Mesenchymal stem cell (in vitro differentiated cells and primary cell): ENCODE results near the gene CCDC50.

Experiments used
- DNase-seq: peaks from one replicate; pipeline ENCODE4 v3.0.0-alpha.2; 2013
- H2AFZ ChIP-seq: one replicate; pipeline ENCODE4 v1.6.1; 2013; ENCODE audit warnings: low read depth, mild to moderate bottlenecking, control low read depth, inconsistent platforms, low read length, moderate library complexity
- H2AK5ac ChIP-seq: 2 replicates; pipeline ENCODE4 v1.6.1; 2013; ENCODE audit warnings: low read length, moderate library complexity, mild to moderate bottlenecking, inconsistent platforms; ENCODE audit not compliant: severe bottlenecking
- H2BK120ac ChIP-seq: one replicate; pipeline ENCODE4 v1.6.1; 2013; ENCODE audit warnings: low read depth, mild to moderate bottlenecking, inconsistent platforms, low read length, moderate library complexity
- H2BK12ac ChIP-seq, 2 experiments: one replicate each; pipeline ENCODE4 v1.6.1; 2013; ENCODE audit warnings: inconsistent platforms in 2 of 2, low read length in 2 of 2, mild to moderate bottlenecking in 2 of 2, moderate library complexity in 2 of 2, control low read depth in 1 of 2
- H2BK15ac ChIP-seq: one replicate; pipeline ENCODE4 v1.6.1; 2013; ENCODE audit warnings: mild to moderate bottlenecking, low read depth, inconsistent platforms; ENCODE audit not compliant: poor library complexity, severe bottlenecking
- H2BK5ac ChIP-seq: 2 replicates; pipeline ENCODE4 v1.6.1; 2013; ENCODE audit warnings: low read depth, mild to moderate bottlenecking, low read length, control low read depth, inconsistent platforms; ENCODE audit not compliant: poor library complexity, severe bottlenecking
- H3K14ac ChIP-seq, 2 experiments: one replicate each; pipeline ENCODE4 v1.6.1; 2013; ENCODE audit warnings: inconsistent platforms in 2 of 2, low read length in 2 of 2, control low read depth in 1 of 2, mild to moderate bottlenecking in 1 of 2, moderate library complexity in 1 of 2
- H3K18ac ChIP-seq, 2 experiments: one replicate each; pipeline ENCODE4 v1.6.1; 2013; ENCODE audit warnings: inconsistent platforms in 2 of 2, low read length in 2 of 2, control low read depth in 1 of 2, low read depth in 1 of 2, mild to moderate bottlenecking in 1 of 2
- H3K23ac ChIP-seq, 2 experiments: one replicate each; pipeline ENCODE4 v1.6.1; 2013; ENCODE audit warnings: inconsistent platforms in 2 of 2, low read length in 2 of 2, mild to moderate bottlenecking in 2 of 2, moderate library complexity in 2 of 2, control low read depth in 1 of 2
- H3K27ac ChIP-seq: 2 replicates; pipeline ENCODE4 v1.5.1; 2013; ENCODE audit warnings: mild to moderate bottlenecking, moderate library complexity, low read length, control low read depth, inconsistent platforms; ENCODE audit not compliant: poor library complexity, severe bottlenecking
- H3K27me3 ChIP-seq, 2 experiments: 2 replicates each; pipeline versions ENCODE4 v1.6.1 to v1.7.0; 2013; ENCODE audit warnings: low read length in 2 of 2, mild to moderate bottlenecking in 2 of 2, moderate library complexity in 2 of 2, control low read depth in 1 of 2, inconsistent platforms in 1 of 2; ENCODE audit not compliant: control insufficient read depth in 1 of 2, insufficient read depth in 1 of 2
- H3K36me3 ChIP-seq, 2 experiments: 2 replicates each; pipeline versions ENCODE4 v1.6.1 to v1.7.0; 2013; ENCODE audit warnings: low read length in 2 of 2, control low read depth in 1 of 2, inconsistent platforms in 1 of 2, low read depth in 1 of 2, mild to moderate bottlenecking in 1 of 2; ENCODE audit not compliant: insufficient read depth in 2 of 2, control insufficient read depth in 1 of 2
- H3K4ac ChIP-seq, 2 experiments: one replicate each; pipeline ENCODE4 v1.6.1; 2013; ENCODE audit warnings: inconsistent platforms in 2 of 2, low read length in 2 of 2, mild to moderate bottlenecking in 2 of 2, moderate library complexity in 2 of 2, control low read depth in 1 of 2, low read depth in 1 of 2
- H3K4me1 ChIP-seq: 2 replicates; pipeline ENCODE4 v1.6.1; 2013; ENCODE audit warnings: low read depth, low read length, control low read depth; ENCODE audit not compliant: control insufficient read depth, insufficient read depth
- H3K4me2 ChIP-seq: 2 replicates; pipeline ENCODE4 v1.6.1; 2013; ENCODE audit warnings: low read length, mild to moderate bottlenecking, inconsistent platforms; ENCODE audit not compliant: poor library complexity, severe bottlenecking
- H3K4me3 ChIP-seq, 2 experiments: 2 replicates each; pipeline versions ENCODE4 v1.5.1 to v1.7.0; 2013; ENCODE audit warnings: low read length in 2 of 2, mild to moderate bottlenecking in 2 of 2, control low read depth in 1 of 2, low read depth in 1 of 2; ENCODE audit not compliant: insufficient read depth in 1 of 2
- H3K79me1 ChIP-seq: replicated peaks from 2 replicates; pipeline ENCODE4 v1.6.1; 2013; ENCODE audit warnings: mild to moderate bottlenecking, control low read depth, low read length, inconsistent platforms; ENCODE audit not compliant: poor library complexity, severe bottlenecking
- H3K9ac ChIP-seq: 2 replicates; pipeline ENCODE4 v1.7.0; 2013; ENCODE audit warnings: mild to moderate bottlenecking, low read length, moderate library complexity
- H3K9me3 ChIP-seq: 2 replicates; pipeline ENCODE4 v1.7.0; 2013; ENCODE audit warnings: mild to moderate bottlenecking, low read length; ENCODE audit not compliant: control insufficient read depth
- H4K8ac ChIP-seq: one replicate; pipeline ENCODE4 v1.6.1; 2013; ENCODE audit warnings: inconsistent platforms, mild to moderate bottlenecking, low read length, moderate library complexity
- H4K91ac ChIP-seq: one replicate; pipeline ENCODE4 v1.6.1; 2013; ENCODE audit warnings: mild to moderate bottlenecking, low read length, inconsistent platforms
- WGBS: methylation state at CpG from one replicate; pipeline ENCODE4 v1.1.7; 2013; ENCODE audit warnings: mixed read lengths; 5-methylcytosine and 5-hydroxymethylcytosine counted together

CCDC50 gene

DNA sequence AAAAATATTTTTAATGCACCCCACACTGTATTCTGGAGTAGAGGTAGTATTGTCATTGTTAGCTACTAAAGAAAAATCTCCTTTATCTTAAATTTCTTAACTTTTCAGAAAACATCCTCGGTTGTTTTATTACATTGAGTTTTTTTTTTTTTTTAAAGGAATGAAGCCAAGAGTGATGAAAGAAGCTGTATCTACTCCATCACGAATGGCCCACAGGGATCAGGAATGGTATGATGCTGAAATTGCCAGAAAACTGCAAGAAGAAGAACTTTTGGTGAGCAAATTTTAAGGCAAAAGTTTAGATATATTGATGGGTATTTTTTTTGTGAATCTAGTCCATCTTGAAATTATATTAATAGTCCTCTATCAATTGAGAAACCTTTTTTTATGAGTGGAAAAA is 50.8 kb downstream of the CCDC50 start:
- Histone ChIP-seq H2BK120ac (no peak overlapping the region), H3K23ac (no peak overlapping the region), H2BK15ac (no peak overlapping the region), H3K27ac (no peak overlapping the region), H4K91ac (no peak overlapping the region), H2AK5ac (no peak overlapping the region), H4K8ac (no peak overlapping the region), H3K79me1 (peaks cover 12% of the 10 kb centered on the region), H3K4ac (no peak overlapping the region), H3K4me3 (no peak overlapping the region), H3K9me3 (no peaks in the 10 kb centered on the region), H2BK12ac (no peak overlapping the region), H3K27me3 (no peaks in the 10 kb centered on the region), H2AFZ (no peak overlapping the region), H3K36me3 (peaks cover 5 to 63% of the 10 kb centered on the region in 2 experiments), H3K18ac (no peak overlapping the region), H3K4me2 (no peak overlapping the region), H3K14ac (no peak overlapping the region), H3K4me1 (no peaks in the 10 kb centered on the region), H3K9ac (peak overlapping the region; percentile 61), H2BK5ac (no peak overlapping the region)
- DNase-seq, result no peak
- WGBS, result 50% methylated on average over 2 of the region's 2 CpGs

DNA sequence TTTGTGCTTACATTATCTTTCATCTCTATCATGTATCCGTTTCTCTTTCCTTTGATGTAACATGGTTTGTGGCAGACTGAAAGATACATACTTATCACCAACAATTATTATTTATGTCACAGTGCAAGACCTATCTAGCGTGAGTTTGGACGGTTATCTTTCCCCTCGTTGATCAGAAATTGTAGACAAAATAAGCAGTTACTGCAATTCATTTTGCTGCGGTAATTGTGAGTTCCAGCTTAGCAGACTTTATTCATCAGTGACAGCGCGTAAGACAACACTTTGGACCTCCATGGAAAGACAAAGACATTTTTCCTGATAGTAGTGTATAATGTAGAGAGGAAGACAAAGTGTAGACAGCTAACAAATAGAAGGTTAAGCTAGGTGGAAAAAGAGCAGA is 52.1 kb downstream of the CCDC50 start:
- H2BK15ac ChIP-seq, result no peak overlapping the region
- H2BK5ac ChIP-seq, result no peak overlapping the region
- H3K27ac ChIP-seq, result no peak overlapping the region
- WGBS, result 98% methylated on average over 7 of the region's 7 CpGs
- peaks cover 11% of the 10 kb centered on the region for H3K79me1 ChIP-seq
- DNase-seq, result no peak
- H3K27me3 ChIP-seq, result no peaks in the 10 kb centered on the region
- no peak overlapping the region for H2BK12ac ChIP-seq
- H2AK5ac ChIP-seq, result no peak overlapping the region
- H2BK120ac ChIP-seq, result no peak overlapping the region
- no peak overlapping the region for H3K4me3 ChIP-seq
- no peak overlapping the region for H3K14ac ChIP-seq
- no peak overlapping the region for H4K91ac ChIP-seq
- H3K9ac ChIP-seq, result no peak overlapping the region
- no peak overlapping the region for H4K8ac ChIP-seq
- H2AFZ ChIP-seq, result no peak overlapping the region
- H3K4me1 ChIP-seq, result no peaks in the 10 kb centered on the region
- H3K18ac ChIP-seq, result no peak overlapping the region
- H3K4me2 ChIP-seq, result no peak overlapping the region
- no peak overlapping the region for H3K4ac ChIP-seq
- H3K23ac ChIP-seq, result no peak overlapping the region
- no peaks in the 10 kb centered on the region for H3K9me3 ChIP-seq
- peaks cover 2 to 51% of the 10 kb centered on the region in 2 experiments for H3K36me3 ChIP-seq

DNA sequence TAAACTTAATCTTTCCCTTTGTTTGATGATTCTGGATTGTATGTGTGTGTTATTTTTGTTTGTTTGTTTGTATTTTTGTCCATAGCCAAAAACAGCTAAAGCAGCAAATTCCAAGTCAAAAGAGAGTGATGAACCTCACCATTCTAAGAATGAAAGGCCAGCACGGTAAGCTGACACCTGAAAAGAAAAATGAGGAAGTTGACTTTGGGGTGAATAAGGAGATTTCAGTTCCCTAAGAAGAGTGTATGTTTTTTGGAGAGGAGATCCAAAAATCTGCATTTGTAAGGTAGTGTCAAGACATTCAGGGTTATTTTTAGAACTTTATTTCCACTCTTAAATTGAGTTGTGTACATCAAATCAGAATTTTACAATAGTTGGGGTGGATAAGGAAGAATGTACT is 53.5 kb downstream of the CCDC50 start:
- Histone ChIP-seq H3K27me3 (no peaks in the 10 kb centered on the region), H3K4me3 (no peak overlapping the region), H4K8ac (no peak overlapping the region), H3K4me2 (no peak overlapping the region), H3K79me1 (peaks cover 12% of the 10 kb centered on the region), H2BK120ac (no peak overlapping the region), H3K4me1 (no peaks in the 10 kb centered on the region), H4K91ac (no peak overlapping the region), H3K9me3 (no peaks in the 10 kb centered on the region), H3K14ac (no peak overlapping the region), H3K36me3 (peaks cover 3 to 59% of the 10 kb centered on the region in 2 experiments), H2BK12ac (no peak overlapping the region), H3K18ac (no peak overlapping the region), H2BK5ac (no peak overlapping the region), H2AFZ (no peak overlapping the region), H2BK15ac (no peak overlapping the region), H3K4ac (no peak overlapping the region), H3K27ac (peak overlapping the region; percentile 48), H3K23ac (no peak overlapping the region), H2AK5ac (no peak overlapping the region), H3K9ac (no peak overlapping the region)
- WGBS, result 62% methylated on average over 1 of the region's 1 CpG
- no peak for DNase-seq

DNA sequence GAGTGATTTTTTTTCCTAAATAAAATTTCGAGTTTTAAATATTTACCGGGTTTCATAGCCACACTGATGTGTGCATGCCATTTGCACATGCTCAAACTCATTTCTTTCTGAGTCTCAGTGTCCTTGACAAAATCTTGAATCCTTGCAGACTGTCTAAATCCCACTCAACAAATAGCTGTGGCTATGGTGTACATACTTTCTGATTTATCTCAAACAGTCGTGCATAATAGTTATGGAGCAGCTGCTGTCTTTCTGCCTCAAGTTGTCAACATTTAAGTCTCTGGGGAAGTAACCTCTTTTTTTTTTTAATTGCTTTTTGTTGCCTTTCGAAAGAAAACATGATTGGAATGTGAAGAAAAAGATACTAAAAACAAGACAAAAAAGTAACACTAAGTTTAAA is 53.9 kb downstream of the CCDC50 start:
- 46% methylated on average over 2 of the region's 4 CpGs for WGBS
- Histone ChIP-seq H3K4me3 (no peak overlapping the region), H2BK12ac (no peak overlapping the region), H3K14ac (no peak overlapping the region), H3K27ac (no peak overlapping the region), H2BK15ac (no peak overlapping the region), H2AFZ (no peak overlapping the region), H3K23ac (no peak overlapping the region), H4K91ac (no peak overlapping the region), H3K79me1 (peaks cover 12% of the 10 kb centered on the region), H2AK5ac (no peak overlapping the region), H3K18ac (no peak overlapping the region), H3K9ac (no peak overlapping the region), H2BK120ac (no peak overlapping the region), H3K27me3 (no peaks in the 10 kb centered on the region), H3K36me3 (peaks cover 3 to 61% of the 10 kb centered on the region in 2 experiments), H3K9me3 (no peaks in the 10 kb centered on the region), H3K4ac (no peak overlapping the region), H3K4me2 (no peak overlapping the region), H4K8ac (no peak overlapping the region), H2BK5ac (no peak overlapping the region), H3K4me1 (no peaks in the 10 kb centered on the region)
- DNase-seq, result peak; percentile 47
